ENCODE data around the gene CISTR.

DNA sequence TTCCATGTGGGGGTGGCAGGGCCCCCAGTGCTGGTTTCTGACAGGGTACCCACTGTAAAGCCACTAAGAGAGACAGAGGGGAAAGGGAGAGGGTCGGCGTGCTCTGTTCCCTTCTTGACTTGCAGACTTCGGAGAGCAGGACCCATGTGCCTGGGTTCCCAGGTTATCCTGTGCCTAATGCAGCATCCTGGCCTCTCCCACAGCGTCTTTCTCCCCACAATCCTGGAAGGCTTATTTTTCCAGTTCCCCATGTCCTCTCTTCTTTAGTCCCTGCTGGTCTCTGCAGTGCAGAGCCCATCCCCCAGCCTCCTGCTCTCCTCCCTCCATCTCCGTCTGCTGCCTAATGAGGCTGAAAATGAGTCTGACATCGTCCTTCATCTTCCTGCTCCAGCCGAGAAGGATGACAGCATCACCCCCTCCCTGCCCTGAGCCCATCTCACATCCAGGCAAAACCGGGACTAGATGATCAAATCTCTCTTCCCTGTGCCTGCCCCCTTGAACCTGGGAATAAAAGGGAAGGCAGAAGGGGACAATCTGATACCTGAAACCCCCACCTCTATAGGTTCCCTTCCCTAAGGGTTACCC is 39.6 kb downstream of the CISTR start:
- TF ChIP-seq, protein P1, sequence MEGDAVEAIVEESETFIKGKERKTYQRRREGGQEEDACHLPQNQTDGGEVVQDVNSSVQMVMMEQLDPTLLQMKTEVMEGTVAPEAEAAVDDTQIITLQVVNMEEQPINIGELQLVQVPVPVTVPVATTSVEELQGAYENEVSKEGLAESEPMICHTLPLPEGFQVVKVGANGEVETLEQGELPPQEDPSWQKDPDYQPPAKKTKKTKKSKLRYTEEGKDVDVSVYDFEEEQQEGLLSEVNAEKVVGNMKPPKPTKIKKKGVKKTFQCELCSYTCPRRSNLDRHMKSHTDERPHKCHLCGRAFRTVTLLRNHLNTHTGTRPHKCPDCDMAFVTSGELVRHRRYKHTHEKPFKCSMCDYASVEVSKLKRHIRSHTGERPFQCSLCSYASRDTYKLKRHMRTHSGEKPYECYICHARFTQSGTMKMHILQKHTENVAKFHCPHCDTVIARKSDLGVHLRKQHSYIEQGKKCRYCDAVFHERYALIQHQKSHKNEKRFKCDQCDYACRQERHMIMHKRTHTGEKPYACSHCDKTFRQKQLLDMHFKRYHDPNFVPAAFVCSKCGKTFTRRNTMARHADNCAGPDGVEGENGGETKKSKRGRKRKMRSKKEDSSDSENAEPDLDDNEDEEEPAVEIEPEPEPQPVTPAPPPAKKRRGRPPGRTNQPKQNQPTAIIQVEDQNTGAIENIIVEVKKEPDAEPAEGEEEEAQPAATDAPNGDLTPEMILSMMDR (IDR thresholded peaks at IDR 0.05; ENCODE audit: insufficient read depth, low read length) = no peak
- TF ChIP-seq, protein P2, sequence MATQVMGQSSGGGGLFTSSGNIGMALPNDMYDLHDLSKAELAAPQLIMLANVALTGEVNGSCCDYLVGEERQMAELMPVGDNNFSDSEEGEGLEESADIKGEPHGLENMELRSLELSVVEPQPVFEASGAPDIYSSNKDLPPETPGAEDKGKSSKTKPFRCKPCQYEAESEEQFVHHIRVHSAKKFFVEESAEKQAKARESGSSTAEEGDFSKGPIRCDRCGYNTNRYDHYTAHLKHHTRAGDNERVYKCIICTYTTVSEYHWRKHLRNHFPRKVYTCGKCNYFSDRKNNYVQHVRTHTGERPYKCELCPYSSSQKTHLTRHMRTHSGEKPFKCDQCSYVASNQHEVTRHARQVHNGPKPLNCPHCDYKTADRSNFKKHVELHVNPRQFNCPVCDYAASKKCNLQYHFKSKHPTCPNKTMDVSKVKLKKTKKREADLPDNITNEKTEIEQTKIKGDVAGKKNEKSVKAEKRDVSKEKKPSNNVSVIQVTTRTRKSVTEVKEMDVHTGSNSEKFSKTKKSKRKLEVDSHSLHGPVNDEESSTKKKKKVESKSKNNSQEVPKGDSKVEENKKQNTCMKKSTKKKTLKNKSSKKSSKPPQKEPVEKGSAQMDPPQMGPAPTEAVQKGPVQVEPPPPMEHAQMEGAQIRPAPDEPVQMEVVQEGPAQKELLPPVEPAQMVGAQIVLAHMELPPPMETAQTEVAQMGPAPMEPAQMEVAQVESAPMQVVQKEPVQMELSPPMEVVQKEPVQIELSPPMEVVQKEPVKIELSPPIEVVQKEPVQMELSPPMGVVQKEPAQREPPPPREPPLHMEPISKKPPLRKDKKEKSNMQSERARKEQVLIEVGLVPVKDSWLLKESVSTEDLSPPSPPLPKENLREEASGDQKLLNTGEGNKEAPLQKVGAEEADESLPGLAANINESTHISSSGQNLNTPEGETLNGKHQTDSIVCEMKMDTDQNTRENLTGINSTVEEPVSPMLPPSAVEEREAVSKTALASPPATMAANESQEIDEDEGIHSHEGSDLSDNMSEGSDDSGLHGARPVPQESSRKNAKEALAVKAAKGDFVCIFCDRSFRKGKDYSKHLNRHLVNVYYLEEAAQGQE (IDR thresholded peaks at IDR 0.05; ENCODE audit: insufficient replicate concordance, low read depth) = no peak
- TF ChIP-seq SPI1 (IDR thresholded peaks at IDR 0.05; ENCODE audit: borderline replicate concordance, low read depth) (no peak), POLR2AphosphoS5 (IDR thresholded peaks at IDR 0.05; ENCODE audit: low read depth) (no peak)

Data from HL-60 (cell line).